Ovary (tissue), 3 donors: ENCODE results near the gene ATN1.

ENCODE experiments used
- CTCF ChIP-seq, 3 donors: fragments of 450-650 bp in 2 of 3; fragments of 200-600 bp in 1 of 3; IDR thresholded peaks; one replicate each; pipeline versions ENCODE4 v1.5.1 to v1.8.0; 2016 to 2022; ENCODE audit warnings: antibody characterized with exemption in 3 of 3, mild to moderate bottlenecking in 1 of 3
- EP300 ChIP-seq: sonication (generic); formaldehyde crosslinking; IDR thresholded peaks from one replicate; pipeline ENCODE4 v1.6.1; 2017; ENCODE audit warnings: antibody characterized with exemption
- POLR2A ChIP-seq: fragments of 450-650 bp; IDR thresholded peaks from one replicate; pipeline ENCODE4 v1.6.1; 2017; ENCODE audit warnings: antibody characterized with exemption, mild to moderate bottlenecking, moderate library complexity
- donor health status: DM: no; HTN: no; CAD: no.

GRCh38 chr12:6902448-6902847, 25.3 kb upstream of the ATN1 start:
- no peak for TF ChIP-seq CTCF (IDR thresholded peaks at IDR 0.05)
- no peak for TF ChIP-seq POLR2A
- TF ChIP-seq EP300 = no peak
